ENCODE results near the gene MAN2A1. TPM values are rescaled to one million over a fixed set of nuclear protein-coding genes. Genes with fewer than 3 reads are reported as not detected.

MAN2A1 gene
- polyA plus RNA-seq, 1 donor (not counting 4 experiments of a cell fraction or from before 2014, with no cell fraction given): 63.8 TPM

- Histone ChIP-seq H3K9me1 (ENCODE audit: control insufficient read depth, extremely low read depth, insufficient read depth, low read length) (no peaks in the 10 kb centered on the region), H3K27ac (ENCODE audit: control insufficient read depth, insufficient read depth, low read length) (no peak overlapping the region), H3K9ac (ENCODE audit: control insufficient read depth, extremely low read depth, insufficient read depth, low read length) (no peak overlapping the region), H3K9me3 (ENCODE audit: control insufficient read depth, low read depth, low read length) (no peaks in the 10 kb centered on the region), H4K20me1 (ENCODE audit: control insufficient read depth, extremely low read depth, insufficient read depth, low read length) (peaks cover 3% of the 10 kb centered on the region), H2AFZ (ENCODE audit: control insufficient read depth, low read length) (no peak overlapping the region), H3K27me3 (ENCODE audit: control insufficient read depth, extremely low read depth, insufficient read depth, low read length) (no peaks in the 10 kb centered on the region), H3K4me3 (ENCODE audit: control insufficient read depth in 2 of 3, extremely low read depth in 1 of 3, insufficient read depth in 2 of 3, low read depth in 1 of 3, low read length in 3 of 3) (no peak overlapping the region), H3K79me2 (ENCODE audit: control insufficient read depth, insufficient read depth, low read length) (peaks cover 49% of the 10 kb centered on the region), H3K36me3 (ENCODE audit: control insufficient read depth in 2 of 2, extremely low read depth in 1 of 2, insufficient read depth in 2 of 2, low read length in 2 of 2) (peaks cover 0 to 3% of the 10 kb centered on the region in 2 experiments), H3K4me1 (ENCODE audit: control insufficient read depth, extremely low read depth, insufficient read depth, low read length) (peaks cover 8% of the 10 kb centered on the region), H3K4me2 (ENCODE audit: control insufficient read depth, extremely low read depth, insufficient read depth, low read depth, low read length) (no peak overlapping the region)
- FAIRE-seq: no peak
- TF ChIP-seq EZH2 (IDR thresholded peaks at IDR 0.05; ENCODE audit: low read length): no peak
- TF ChIP-seq, protein P1, sequence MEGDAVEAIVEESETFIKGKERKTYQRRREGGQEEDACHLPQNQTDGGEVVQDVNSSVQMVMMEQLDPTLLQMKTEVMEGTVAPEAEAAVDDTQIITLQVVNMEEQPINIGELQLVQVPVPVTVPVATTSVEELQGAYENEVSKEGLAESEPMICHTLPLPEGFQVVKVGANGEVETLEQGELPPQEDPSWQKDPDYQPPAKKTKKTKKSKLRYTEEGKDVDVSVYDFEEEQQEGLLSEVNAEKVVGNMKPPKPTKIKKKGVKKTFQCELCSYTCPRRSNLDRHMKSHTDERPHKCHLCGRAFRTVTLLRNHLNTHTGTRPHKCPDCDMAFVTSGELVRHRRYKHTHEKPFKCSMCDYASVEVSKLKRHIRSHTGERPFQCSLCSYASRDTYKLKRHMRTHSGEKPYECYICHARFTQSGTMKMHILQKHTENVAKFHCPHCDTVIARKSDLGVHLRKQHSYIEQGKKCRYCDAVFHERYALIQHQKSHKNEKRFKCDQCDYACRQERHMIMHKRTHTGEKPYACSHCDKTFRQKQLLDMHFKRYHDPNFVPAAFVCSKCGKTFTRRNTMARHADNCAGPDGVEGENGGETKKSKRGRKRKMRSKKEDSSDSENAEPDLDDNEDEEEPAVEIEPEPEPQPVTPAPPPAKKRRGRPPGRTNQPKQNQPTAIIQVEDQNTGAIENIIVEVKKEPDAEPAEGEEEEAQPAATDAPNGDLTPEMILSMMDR (optimal IDR thresholded peaks at IDR 0.05 in 1 of 3, IDR thresholded peaks at IDR 0.05 in 1 of 3, conservative IDR thresholded peaks at IDR 0.05 in 1 of 3; ENCODE audit: extremely low read depth in 1 of 3, insufficient read depth in 2 of 3, low read length in 3 of 3): no peak
- dilution Hi-C loops (cut with MboI; ENCODE audit: extremely low pct_ligation_motif_present, low sequenced_read_pairs): no loop called here
- no peak for DNase-seq (ENCODE audit: low read depth, low spot score)
Observed at GRCh38 chr5:109755761-109756160, 66.0 kb downstream of the MAN2A1 start.

DNA sequence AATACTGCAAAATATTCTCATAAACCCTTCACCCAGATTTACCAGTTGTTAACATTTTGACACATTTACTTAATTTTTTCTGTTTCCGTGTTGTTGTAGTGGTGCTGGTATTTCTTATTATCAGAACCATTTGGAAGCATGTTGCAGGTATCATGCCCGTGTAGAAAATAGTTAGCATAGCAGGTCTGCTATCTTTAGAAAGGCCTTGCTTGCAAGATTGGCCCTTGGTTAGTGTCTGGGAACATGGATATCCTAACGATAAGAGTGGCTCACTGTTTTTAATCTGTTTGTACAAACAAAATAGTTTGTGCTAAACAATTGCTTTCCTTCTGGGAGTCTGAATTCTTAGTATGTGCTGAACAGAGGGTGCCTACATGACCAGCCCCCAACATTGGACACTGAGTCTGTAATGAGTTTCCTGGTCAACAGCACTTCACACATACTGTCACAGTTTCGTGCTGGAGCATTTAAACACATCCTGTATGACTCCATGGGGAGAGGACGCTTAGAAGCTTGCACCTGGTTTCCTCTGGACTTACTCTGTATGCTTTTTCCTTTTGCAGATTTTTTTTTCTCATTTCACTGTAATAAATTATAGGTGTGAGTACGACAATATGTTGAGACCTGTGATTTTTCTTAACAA lies 66.9 kb downstream of the MAN2A1 start:
- Histone ChIP-seq H3K36me3 (ENCODE audit: control insufficient read depth in 2 of 2, extremely low read depth in 1 of 2, insufficient read depth in 2 of 2, low read length in 2 of 2) (peaks cover 0 to 3% of the 10 kb centered on the region in 2 experiments), H4K20me1 (ENCODE audit: control insufficient read depth, extremely low read depth, insufficient read depth, low read length) (peaks cover 3% of the 10 kb centered on the region), H3K9me1 (ENCODE audit: control insufficient read depth, extremely low read depth, insufficient read depth, low read length) (no peaks in the 10 kb centered on the region), H3K4me3 (ENCODE audit: control insufficient read depth in 2 of 3, extremely low read depth in 1 of 3, insufficient read depth in 2 of 3, low read depth in 1 of 3, low read length in 3 of 3) (no peak overlapping the region), H3K27me3 (ENCODE audit: control insufficient read depth, extremely low read depth, insufficient read depth, low read length) (no peaks in the 10 kb centered on the region), H3K9me3 (ENCODE audit: control insufficient read depth, low read depth, low read length) (no peaks in the 10 kb centered on the region), H3K79me2 (ENCODE audit: control insufficient read depth, insufficient read depth, low read length) (peaks cover 45% of the 10 kb centered on the region), H3K27ac (ENCODE audit: control insufficient read depth, insufficient read depth, low read length) (no peak overlapping the region), H3K4me2 (ENCODE audit: control insufficient read depth, extremely low read depth, insufficient read depth, low read depth, low read length) (no peak overlapping the region), H3K9ac (ENCODE audit: control insufficient read depth, extremely low read depth, insufficient read depth, low read length) (no peak overlapping the region), H3K4me1 (ENCODE audit: control insufficient read depth, extremely low read depth, insufficient read depth, low read length) (peaks cover 8% of the 10 kb centered on the region), H2AFZ (ENCODE audit: control insufficient read depth, low read length) (no peak overlapping the region)
- dilution Hi-C loops (cut with MboI; ENCODE audit: extremely low pct_ligation_motif_present, low sequenced_read_pairs): no loop called here
- DNase-seq (ENCODE audit: low read depth, low spot score) (no peak), FAIRE-seq (no peak)
- TF ChIP-seq, protein P1 (optimal IDR thresholded peaks at IDR 0.05 in 1 of 3, IDR thresholded peaks at IDR 0.05 in 1 of 3, conservative IDR thresholded peaks at IDR 0.05 in 1 of 3; ENCODE audit: extremely low read depth in 1 of 3, insufficient read depth in 2 of 3, low read length in 3 of 3): no peak
- TF ChIP-seq EZH2 (IDR thresholded peaks at IDR 0.05; ENCODE audit: low read length): no peak

Data from keratinocyte (primary cell).